AML-193 (cell line): ENCODE data around the gene OBSCN.

Source experiments
- DNase-seq, 2 experiments: peaks; one replicate each; lab custom pipeline; 2025; lab: John Stamatoyannopoulos, UW

Gene OBSCN

GRCh38 chr1:228190778-228191177 lies 17.1 kb upstream of the OBSCN start:
- no peak for DNase-seq

GRCh38 chr1:228194436-228194835 lies 13.4 kb upstream of the OBSCN start:
- DNase-seq, result no peak

DNA sequence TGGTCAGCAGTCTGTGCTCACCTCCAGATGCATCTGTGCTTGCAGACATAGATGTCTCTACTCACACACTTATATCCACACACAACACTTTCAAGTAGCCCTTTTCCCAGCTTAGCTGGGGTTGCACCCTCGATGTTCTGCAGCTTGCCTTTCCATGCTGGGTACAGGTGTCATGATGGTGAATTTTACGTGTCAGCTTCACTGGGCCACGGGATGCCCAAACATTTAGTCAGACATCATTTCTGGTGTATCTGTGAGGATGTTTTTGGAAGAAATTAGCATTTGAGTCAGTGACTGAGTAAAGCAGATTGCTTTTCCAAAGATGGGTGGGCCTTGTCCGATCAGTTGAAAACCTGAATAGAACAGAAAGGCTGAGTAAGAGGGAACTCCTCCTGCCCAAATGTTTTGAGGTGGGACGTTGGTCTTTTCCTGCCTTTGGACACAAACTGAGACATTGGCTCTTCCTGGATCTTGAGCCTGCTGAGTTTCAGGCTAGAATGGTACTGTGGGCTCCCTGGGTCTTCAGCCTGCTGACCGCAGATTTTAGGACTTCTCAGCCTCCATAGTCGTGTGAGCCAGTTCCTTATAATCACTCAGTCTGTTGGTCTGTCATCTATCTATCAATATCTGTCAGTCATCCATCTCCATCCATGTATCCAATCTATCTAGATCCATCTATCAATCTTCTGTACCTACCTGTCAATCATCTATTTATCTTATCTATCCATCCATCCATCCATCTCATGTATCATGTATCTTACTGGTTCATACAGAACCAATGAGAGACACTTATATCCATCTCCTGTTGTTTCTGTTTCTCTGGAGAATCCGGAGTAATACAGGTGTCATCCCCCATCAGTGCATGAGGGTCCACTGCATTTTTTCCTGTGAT lies 12.7 kb upstream of the OBSCN start:
- no peak for DNase-seq

DNA sequence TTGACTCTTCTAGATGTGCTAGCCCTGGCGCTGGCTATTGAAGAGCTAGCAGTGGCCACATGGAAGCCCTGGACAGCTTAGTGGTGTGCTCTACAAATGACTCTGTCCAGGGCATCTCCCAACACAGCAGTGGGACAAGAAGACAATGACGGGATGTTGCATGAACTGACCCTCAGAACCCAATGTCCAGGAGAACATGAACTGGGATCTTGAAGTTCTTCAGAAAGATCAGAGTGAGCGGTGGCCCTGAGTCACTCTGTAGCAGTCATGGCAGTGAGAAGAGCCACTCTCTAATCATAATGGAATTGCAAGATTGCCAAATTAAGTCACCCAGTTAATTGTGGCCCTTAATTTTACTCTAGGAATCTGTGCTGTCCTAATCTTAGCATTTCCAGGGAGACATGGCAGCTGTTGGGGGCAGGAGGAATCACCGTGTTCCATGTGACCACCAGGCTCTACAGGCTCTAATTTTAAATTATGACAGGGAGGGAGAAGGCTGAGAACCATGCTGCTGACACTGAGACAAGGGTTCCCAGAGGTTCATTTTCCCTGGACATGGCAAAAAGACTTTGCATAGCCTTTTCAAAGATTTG lies 10.2 kb upstream of the OBSCN start:
- no peak for DNase-seq

- no peak for DNase-seq
Measured at GRCh38 chr1:228198977-228199590, 8.8 kb upstream of the OBSCN start.

GRCh38 chr1:228204958-228205357 lies 2.9 kb upstream of the OBSCN start:
- DNase-seq, result no peak

GRCh38 chr1:228205526-228206436 lies 2.1 kb upstream of the OBSCN start:
- no peak for DNase-seq

DNA sequence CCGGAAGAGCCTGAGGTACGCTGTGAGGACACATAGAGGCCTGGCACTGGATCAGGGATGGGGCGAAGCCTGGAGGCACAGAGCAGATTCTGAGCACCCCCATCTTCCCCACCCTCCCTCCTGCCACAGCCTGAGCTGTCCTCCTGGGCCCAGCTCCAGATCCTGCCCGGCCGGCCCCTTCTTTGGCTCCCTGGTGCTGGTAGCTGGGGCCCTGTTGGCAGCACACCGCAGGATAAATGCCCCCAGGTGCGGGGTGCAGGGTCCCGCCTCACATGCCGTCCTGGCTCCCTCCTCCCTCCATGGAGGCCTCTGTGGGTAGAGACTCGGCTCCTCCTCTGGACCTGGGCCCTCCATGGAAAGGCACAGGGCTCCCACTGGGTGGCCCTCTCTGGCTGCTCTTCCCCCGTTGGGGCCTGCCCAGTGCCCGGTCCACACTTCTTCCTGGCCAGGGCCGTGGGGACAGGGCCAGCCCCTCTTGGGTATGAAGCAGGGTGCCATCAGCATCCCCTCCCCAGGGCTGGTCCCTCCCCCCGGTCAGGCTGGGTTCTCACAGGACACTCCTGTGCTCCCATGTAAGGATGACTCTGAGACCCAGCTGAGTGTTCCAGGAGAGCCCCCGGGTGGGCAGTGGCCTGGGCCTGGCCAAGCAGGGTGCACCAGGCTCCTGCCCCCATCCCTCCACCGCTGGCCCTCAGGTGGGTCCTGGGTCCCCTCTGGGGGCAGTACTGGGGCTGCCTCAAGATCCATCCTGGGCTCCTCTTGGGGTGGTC lies 1.1 kb upstream of the OBSCN start:
- no peak for DNase-seq

DNA sequence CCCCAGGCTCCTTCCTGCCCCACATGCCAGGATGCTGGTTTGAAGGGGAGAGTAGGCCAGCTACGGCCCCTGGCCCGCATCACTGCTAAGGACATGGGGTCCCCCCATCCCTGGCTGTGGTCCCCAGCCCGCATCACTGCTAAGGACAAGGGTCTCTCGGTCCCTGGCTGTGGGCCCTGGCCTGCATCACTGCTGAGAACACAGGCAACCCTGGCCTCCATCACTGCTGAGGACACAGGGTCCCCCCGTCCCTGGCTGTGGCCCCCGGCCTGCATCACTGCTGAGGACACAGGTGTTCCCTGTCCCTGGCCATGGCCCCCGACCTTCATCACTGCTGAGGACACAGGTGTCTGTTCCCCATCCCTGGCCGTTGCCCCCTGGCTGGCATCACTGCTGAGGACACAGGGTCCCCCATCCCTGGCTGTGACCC lies 448 bp upstream of the OBSCN start:
- no peak for DNase-seq

DNA sequence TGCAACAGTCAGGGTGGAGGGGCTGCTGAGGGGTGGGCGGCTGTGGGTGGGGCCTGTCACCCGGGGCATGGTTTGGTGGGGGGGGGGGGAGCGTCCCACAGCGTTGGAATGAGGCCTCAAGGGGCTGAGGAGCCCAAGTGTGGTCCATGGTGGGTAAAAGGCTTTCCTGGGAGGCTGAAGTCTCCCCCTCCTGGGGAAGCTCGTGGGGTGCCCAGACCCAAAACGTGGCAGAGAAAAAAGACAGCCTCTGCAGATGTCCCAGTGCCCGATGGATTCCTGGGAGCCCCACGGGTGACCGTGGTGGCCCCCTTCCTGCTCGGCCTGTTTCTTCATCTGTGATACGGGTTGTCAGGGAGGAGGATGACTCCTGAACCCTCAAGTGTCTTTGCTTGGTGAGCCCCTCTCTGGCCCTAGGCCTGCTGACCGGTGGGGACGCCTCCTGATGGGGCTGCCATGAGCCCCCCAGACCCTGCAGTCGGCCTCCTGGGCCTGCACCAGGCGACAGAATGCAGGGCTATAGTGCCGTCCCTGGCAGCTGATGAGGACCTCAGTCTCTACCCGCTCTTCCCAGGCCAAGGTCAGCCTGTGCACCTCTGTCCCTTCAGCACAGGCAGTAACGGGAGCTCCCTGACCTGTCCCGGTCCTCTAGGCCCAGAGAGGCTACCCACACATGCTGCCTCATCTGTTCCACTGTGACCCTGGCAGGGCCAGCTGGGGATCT lies 1.1 kb downstream of the OBSCN start:
- DNase-seq, result no peak

- DNase-seq, result no peak
Measured at GRCh38 chr1:228209657-228210056, 1.8 kb downstream of the OBSCN start.

DNA sequence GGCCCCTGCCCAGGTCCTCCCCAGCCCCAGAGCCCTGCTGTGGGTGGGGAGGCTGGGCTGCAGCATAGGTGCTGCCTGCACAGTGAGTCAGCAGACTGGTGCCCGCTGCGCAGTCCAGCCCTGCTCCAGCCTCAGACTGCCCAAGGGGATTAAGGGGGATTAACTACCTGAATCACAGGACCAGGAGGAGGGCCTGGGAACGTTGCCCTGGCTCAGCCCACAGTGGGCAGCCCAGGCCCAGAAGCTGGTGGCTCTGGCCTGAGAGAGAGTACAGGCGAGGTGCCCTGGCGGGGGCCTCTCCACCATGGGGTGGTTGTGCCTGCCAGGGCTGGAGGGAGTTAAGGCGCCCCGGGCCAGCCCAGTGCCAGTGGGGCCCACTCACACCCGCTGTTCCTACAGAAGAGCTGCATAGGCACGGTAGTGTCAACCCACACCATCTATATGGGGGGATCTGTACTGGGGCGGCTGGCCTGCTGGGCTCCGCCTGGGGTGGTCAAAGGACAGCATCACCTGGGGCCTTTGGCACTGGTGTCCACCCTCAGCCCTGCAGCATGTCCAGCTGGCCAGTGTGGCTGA lies 2.3 kb downstream of the OBSCN start:
- DNase-seq, result no peak

GRCh38 chr1:228210712-228211530 lies 3.1 kb downstream of the OBSCN start:
- DNase-seq, result no peak

- DNase-seq, result no peak
Measured at GRCh38 chr1:228211531-228212414, 3.9 kb downstream of the OBSCN start.

DNA sequence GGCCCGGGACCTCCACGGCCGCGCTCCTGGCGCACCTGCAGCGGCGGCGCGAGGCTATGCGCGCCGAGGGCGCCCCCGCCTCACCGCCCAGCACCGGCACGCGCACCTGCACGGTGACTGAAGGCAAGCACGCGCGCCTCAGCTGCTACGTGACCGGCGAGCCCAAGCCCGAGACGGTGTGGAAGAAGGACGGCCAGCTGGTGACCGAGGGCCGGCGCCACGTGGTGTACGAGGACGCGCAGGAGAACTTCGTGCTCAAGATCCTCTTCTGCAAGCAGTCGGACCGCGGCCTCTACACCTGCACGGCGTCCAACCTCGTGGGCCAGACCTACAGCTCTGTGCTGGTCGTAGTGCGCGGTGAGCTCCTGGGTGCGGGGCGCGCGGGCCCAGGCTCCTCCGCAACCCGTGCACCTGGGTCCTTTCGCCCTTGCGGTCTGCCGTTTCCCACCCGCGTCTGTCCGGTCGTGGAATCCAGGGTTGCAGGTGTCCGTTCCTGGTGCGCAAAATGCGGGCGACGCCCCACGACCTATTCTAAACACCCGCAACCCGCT lies 4.6 kb downstream of the OBSCN start:
- DNase-seq, result no peak

- DNase-seq, result peak; percentile 70 to 73
Measured at GRCh38 chr1:228212966-228213844, 5.4 kb downstream of the OBSCN start.
